HepG2 (cell line): Measurements from ENCODE around the gene CES2. TPM values are rescaled to one million over a fixed set of nuclear protein-coding genes. Genes with fewer than 3 reads are reported as not detected.

Experiments used
- ATM ChIP-seq: fragments of 450-650 bp; IDR thresholded peaks from 2 replicates; pipeline ENCODE4 v1.7.1; 2017; ENCODE audit warnings: mild to moderate bottlenecking, borderline replicate concordance
- CEBPG ChIP-seq: IDR thresholded peaks from 2 replicates; pipeline ENCODE4 v1.6.1; 2016
- CEBPZ ChIP-seq: IDR thresholded peaks from 2 replicates; pipeline ENCODE4 v1.6.1; 2012; ENCODE audit warnings: low read length, improper control_type of control experiment
- CSRNP2 ChIP-seq: sonication (generic); formaldehyde crosslinking; conservative IDR thresholded peaks from 2 replicates; pipeline ENCODE4 v1.8.0; 2022; ENCODE audit warnings: low read depth, missing genetic modification reagents
- FOXA3 ChIP-seq: IDR thresholded peaks from 2 replicates; pipeline ENCODE4 v1.6.1; 2016; ENCODE audit warnings: missing genetic modification reagents, missing compliant biosample characterization
- FOXO4 ChIP-seq: sonication (generic); formaldehyde crosslinking; conservative IDR thresholded peaks from 2 replicates; pipeline ENCODE4 v1.8.1; 2023; ENCODE audit warnings: missing genetic modification reagents
- GTF2F1 ChIP-seq: fragments of 150-350 bp; IDR thresholded peaks from 2 replicates; pipeline ENCODE4 v1.6.1; 2014; ENCODE audit warnings: low read length
- MAX ChIP-seq: IDR thresholded peaks from 2 replicates; pipeline ENCODE4 v1.6.1; 2012; ENCODE audit warnings: inconsistent platforms
- MXD1 ChIP-seq: sonication (generic); formaldehyde crosslinking; IDR thresholded peaks from 2 replicates; pipeline ENCODE4 v1.4.0; 2020; ENCODE audit warnings: mild to moderate bottlenecking, missing genetic modification reagents
- NAIF1 ChIP-seq: sonication (generic); formaldehyde crosslinking; IDR thresholded peaks from 2 replicates; pipeline ENCODE4 v1.5.0; 2020; ENCODE audit warnings: mild to moderate bottlenecking, missing genetic modification reagents, borderline replicate concordance
- NKX3-1 ChIP-seq: sonication (generic); formaldehyde crosslinking; IDR thresholded peaks from 2 replicates; pipeline ENCODE4 v1.5.0; 2020; ENCODE audit warnings: missing genetic modification reagents
- PAF1 ChIP-seq: IDR thresholded peaks from 2 replicates; pipeline ENCODE4 v1.6.1; 2016; ENCODE audit warnings: missing genetic modification reagents, missing compliant biosample characterization
- RARA ChIP-seq: IDR thresholded peaks from 2 replicates; pipeline ENCODE4 v1.6.1; 2016; ENCODE audit warnings: missing genetic modification reagents, missing compliant biosample characterization
- SMAD3 ChIP-seq: sonication (generic); formaldehyde crosslinking; IDR thresholded peaks from 2 replicates; pipeline ENCODE4 v1.4.0; 2020; ENCODE audit warnings: missing genetic modification reagents
- SMAD9 ChIP-seq: sonication (generic); formaldehyde crosslinking; IDR thresholded peaks from 2 replicates; pipeline ENCODE4 v1.5.1; 2020; ENCODE audit warnings: mild to moderate bottlenecking, missing genetic modification reagents
- STAT5B ChIP-seq: sonication (generic); formaldehyde crosslinking; IDR thresholded peaks from 2 replicates; pipeline ENCODE4 v1.4.0; 2020; ENCODE audit warnings: missing genetic modification reagents
- TBP ChIP-seq: sonication (generic); formaldehyde crosslinking; IDR thresholded peaks from 2 replicates; pipeline ENCODE4 v1.5.0; 2020; ENCODE audit warnings: missing genetic modification reagents
- TOPORS ChIP-seq: sonication (generic); formaldehyde crosslinking; IDR thresholded peaks from 2 replicates; pipeline ENCODE4 v1.8.0; 2023; ENCODE audit warnings: mild to moderate bottlenecking, missing genetic modification reagents
- XRCC5 ChIP-seq: fragments of 200-400 bp; formaldehyde crosslinking; optimal IDR thresholded peaks from 2 replicates; pipeline ENCODE3; 2017; ENCODE audit warnings: mild to moderate bottlenecking, low read length
- ZC3H13 ChIP-seq: sonication (generic); formaldehyde crosslinking; IDR thresholded peaks from 2 replicates; pipeline ENCODE4 v1.8.1; 2023; ENCODE audit warnings: mild to moderate bottlenecking, missing genetic modification reagents, moderate library complexity
- ZNF207 ChIP-seq: fragments of 450-650 bp; IDR thresholded peaks from 2 replicates; pipeline ENCODE4 v1.6.1; 2016; ENCODE audit warnings: antibody characterized with exemption, borderline replicate concordance
- ZNF292 ChIP-seq: sonication (generic); formaldehyde crosslinking; IDR thresholded peaks from 2 replicates; pipeline ENCODE4 v1.8.1; 2022; ENCODE audit warnings: mild to moderate bottlenecking, low read depth, missing genetic modification reagents, borderline replicate concordance
- ZNF367 ChIP-seq: sonication (generic); formaldehyde crosslinking; IDR thresholded peaks from 2 replicates; pipeline ENCODE4 v1.4.0; 2020; ENCODE audit warnings: missing genetic modification reagents, borderline replicate concordance
- ZNF44 ChIP-seq: sonication (generic); formaldehyde crosslinking; IDR thresholded peaks from 2 replicates; pipeline ENCODE4 v1.5.1; 2020; ENCODE audit warnings: mild to moderate bottlenecking, missing genetic modification reagents
- ZNF878 ChIP-seq: sonication (generic); formaldehyde crosslinking; IDR thresholded peaks from 2 replicates; pipeline ENCODE4 v1.8.1; 2023; ENCODE audit warnings: mild to moderate bottlenecking, missing genetic modification reagents, moderate library complexity
- polyA plus RNA-seq, 8 experiments: library from polyadenylated mRNA; depleted of rRNA in 3 of 8; stranded (reverse) in 7 of 8; unstranded in 1 of 8; fragments of >200 nt; fragmentation: Illumina TruSeq in 4 of 8; extraction: Trizol in 4 of 8; gene quantifications; 2 replicates each; pipeline versions ENCODE4 v1.2.1 to v1.2.3, GENCODE V29; 2011 to 2016; ENCODE audit warnings: low read depth in 4 of 8, missing spikeins in 1 of 8, mixed read lengths in 1 of 8; ENCODE audit not compliant: insufficient read depth in 1 of 8
- total RNA-seq, 5 experiments: library from RNA; depleted of rRNA; stranded (reverse); fragments of >200 nt; fragmentation: Illumina TruSeq; extraction: Trizol; gene quantifications; 2 replicates each; pipeline ENCODE4 v1.2.3, GENCODE V29; 2016; ENCODE audit warnings: low read depth in 1 of 5

CES2 gene
- total and polyA plus RNA-seq, 2 of the 13 experiments (the other 11 are each of a cell fraction or from before 2014, with no cell fraction given): 50.6 to 63.8 TPM

- TF ChIP-seq XRCC5 (no peak), MAX (peak; percentile 39; the same call in 1 of the 2 replicates), ZNF207 (no peak), SMAD3 (peak; percentile 49; the same call in 1 of the 2 replicates), FOXO4 (CRISPR knock-in tag) (no peak), NAIF1 (CRISPR knock-in tag) (no peak), PAF1 (CRISPR knock-in tag) (no peak), CSRNP2 (no peak), RARA (CRISPR knock-in tag) (peak; percentile 89), ZNF367 (CRISPR knock-in tag) (0 out of 2 replicates have a peak, but pooled peaks have one; percentile 27), ZNF292 (CRISPR knock-in tag) (no peak), ZC3H13 (CRISPR knock-in tag) (no peak), SMAD9 (CRISPR knock-in tag) (no peak), TOPORS (no peak), CEBPZ (no peak), MXD1 (no peak), TBP (CRISPR knock-in tag) (no peak), CEBPG (CRISPR knock-in tag) (no peak), NKX3-1 (CRISPR knock-in tag) (0 out of 2 replicates have a peak, but pooled peaks have one; percentile 46), STAT5B (CRISPR knock-in tag) (no peak), ZNF44 (CRISPR knock-in tag) (no peak), GTF2F1 (no peak), ZNF878 (CRISPR knock-in tag) (no peak), ATM (no peak), FOXA3 (CRISPR knock-in tag) (peak; percentile 96)
These were observed 30.3 kb upstream of the CES2 start (continued) for GRCh38 chr16:66904846-66905632.
